Heart right ventricle (tissue), 16 donors: ENCODE data around the gene RBM38. TPM values are rescaled to one million over a fixed set of nuclear protein-coding genes. Genes with fewer than 3 reads are reported as not detected.
A peak's percentile ranks its signal among the peaks of the same experiment; 100 is the strongest.

Source experiments
- ATAC-seq, 8 donors: fragments of 200-7000 bp; cut with Tn5 transposase; one replicate each; pipeline ENCODE4 v1.9.1; 2020; ENCODE audit warnings: mild to moderate bottlenecking in 8 of 8, moderate library complexity in 8 of 8, moderate number of reproducible peaks in 1 of 8
- DNase-seq, 2 donors: peaks; one replicate each; pipeline ENCODE4 v3.0.0-alpha.2; 2020
- H3K27ac ChIP-seq, 10 donors: fragments of 200-600 bp; sonication (generic) in 2 of 10; one replicate each; pipeline versions ENCODE4 v1.5.0 to v1.8.0; 2020 to 2022; ENCODE audit warnings: mild to moderate bottlenecking in 3 of 10
- H3K27me3 ChIP-seq, 7 donors: fragments of 200-600 bp; one replicate each; pipeline ENCODE4 v1.8.0; 2021 to 2022; ENCODE audit warnings: mild to moderate bottlenecking in 2 of 7
- H3K36me3 ChIP-seq, 9 donors: fragments of 200-600 bp; sonication (generic) in 1 of 9; one replicate each; pipeline versions ENCODE4 v1.5.0 to v1.8.0; 2020 to 2022; ENCODE audit warnings: mild to moderate bottlenecking in 2 of 9
- H3K4me1 ChIP-seq, 9 donors: fragments of 200-600 bp; sonication (generic) in 1 of 9; one replicate each; pipeline versions ENCODE4 v1.5.0 to v1.8.0; 2020 to 2022; ENCODE audit warnings: mild to moderate bottlenecking in 4 of 9
- H3K4me3 ChIP-seq, 10 donors: fragments of 200-600 bp; sonication (generic) in 2 of 10; one replicate each; pipeline versions ENCODE4 v1.5.0 to v1.8.0; 2020 to 2022; ENCODE audit warnings: mild to moderate bottlenecking in 7 of 10, moderate library complexity in 2 of 10
- H3K9me3 ChIP-seq, 11 donors: fragments of 200-600 bp in 10 of 11; sonication (generic) in 2 of 11; one replicate each; pipeline versions ENCODE4 v1.5.0 to v1.8.0; 2013 to 2022; ENCODE audit warnings: mild to moderate bottlenecking in 2 of 11, control low read depth in 1 of 11, moderate library complexity in 1 of 11
- CTCF ChIP-seq, 9 donors: fragments of 200-600 bp; sonication (generic) in 2 of 9; IDR thresholded peaks; one replicate each; pipeline versions ENCODE4 v1.5.0 to v1.8.0; 2021 to 2022; ENCODE audit warnings: antibody characterized with exemption in 9 of 9, mild to moderate bottlenecking in 5 of 9, moderate library complexity in 1 of 9
- WGBS, 2 donors: extraction: QIAGEN DNeasy Blood & Tissue Kit; methylation state at CpG; one replicate each; pipeline ENCODE4 v1.1.7; 2013; ENCODE audit warnings: inconsistent platforms in 1 of 2; 5-methylcytosine and 5-hydroxymethylcytosine counted together
- intact Hi-C, 10 donors: fragments of 100-400 bp; cut with DNase I; formaldehyde crosslinking; loops; one replicate each; pipeline versions ENCODE4 v1.11.1 to v1.14.2; 2022
- polyA plus RNA-seq, 2 donors: library from polyadenylated mRNA; stranded (reverse); fragments of 200-250 nt; gene quantifications; one replicate each; pipeline ENCODE4 v1.2.3, GENCODE V29; 2013
- total RNA-seq, 10 donors: library from RNA; stranded (reverse); fragmentation: NEBNext Ultra II Directional in 3 of 10; extraction: Animal tissue kit (Norgen Biotek cat#: 25700) in 3 of 10; gene quantifications; one replicate each; pipeline versions ENCODE4 v1.2.1 to v1.2.4, GENCODE V29; 2021 to 2023
- donor health status: Arrhythmogenic right ventricular cardiomyopathy.
- donor health status: ischemic (EF 13 %, LVEDD 7.1; RV severe dilation, severe dysfunction).
- donor health status: healthy with polysubstance abuse.
- donor health status: DM: no; HTN: yes; CAD: no.
- donor health status: DM: no; HTN: no; CAD: no.
- donor health status: ischemic (EF 25% LVEDD 6.9; RV normal size, moderate dysfunction).
- donor health status: ischemic (EF 25% LVEDD 5.7; RV mildly dilated, moderate dysfunction).
- donor health status: healthy.
- donor health status: DM: yes; HTN: yes; CAD: no.
- donor health status: Ischemic cardiomyopathy.
- donor health status: ischemic (EF 35%, LVEDD 5.7; RV mildly dilated, moderate dysfunction).
- donor health status: nonischemic (EF 11% LVEDD 7.7; RV severe dilation, severe dysfunction).
- donor health status: DM: yes; HTN: yes; CAD: no.
- donor health status: PGD.
- donor health status: ischemic (EF 29% LVEDD 5.4; RV normal size, mild dysfunction).
- donor health status: nonischemic (EF 23%, LVEDD 6.1; RV moderate dilation, normal function).

Gene RBM38
- total and polyA plus RNA-seq, 12 donors: 35.5 to 119 (median 50.2) TPM

GRCh38 chr20:57442158-57442887, 51.1 kb downstream of the RBM38 start:
- TF ChIP-seq CTCF (IDR thresholded peaks at IDR 0.05): no peak
- Histone ChIP-seq H3K9me3 (peaks cover 0 to 18% (median 5%) of the 10 kb centered on the region in 11 donors), H3K27me3 (no peaks in the 10 kb centered on the region), H3K27ac (peak overlapping the region in 9 of 10 donors; percentile 73 to 98 (median 87)), H3K4me3 (no peak overlapping the region), H3K4me1 (peaks cover 9 to 73% (median 24%) of the 10 kb centered on the region in 9 donors), H3K36me3 (no peaks in the 10 kb centered on the region)
- 73 to 74% methylated on average over 17 of the region's 17 CpGs for WGBS, 2 donors
- intact Hi-C loops: loop anchor here in 1 of 10 donors (5.0 kb wide), 1 partner anchor 50 kb away; the partner anchor contains the start of gene RBM38
- ATAC-seq (no peak), DNase-seq (no peak)

DNA sequence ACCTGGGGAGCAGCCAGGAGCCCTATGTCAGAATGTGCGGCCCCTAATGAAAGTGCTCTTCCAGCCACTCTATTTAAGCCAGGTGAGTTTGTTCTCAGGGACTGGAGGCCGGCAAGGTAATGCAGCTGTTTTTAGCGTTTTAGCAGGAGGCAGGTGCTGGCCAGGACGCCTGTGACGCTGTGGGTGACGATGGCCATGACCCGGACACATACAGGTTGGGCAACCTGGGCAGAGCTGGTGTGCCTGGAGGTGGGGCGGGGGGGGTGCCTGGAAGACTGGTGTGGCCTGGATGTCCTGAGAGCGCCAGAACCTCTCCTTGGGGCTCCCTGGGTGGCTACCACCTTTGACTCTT, 51.7 kb downstream of the RBM38 start:
- Histone ChIP-seq H3K4me1 (peaks cover 9 to 70% (median 24%) of the 10 kb centered on the region in 9 donors), H3K27ac (peak overlapping the region in 2 of 10 donors; percentile 87 to 98)
- intact Hi-C loops: loop anchor here in 1 of 10 donors (5.0 kb wide), 1 partner anchor 51 kb away; the partner anchor contains the start of gene RBM38

GRCh38 chr20:57443349-57444265, 52.4 kb downstream of the RBM38 start:
- no peak for TF ChIP-seq CTCF (IDR thresholded peaks at IDR 0.05)
- peak overlapping the region in 1 of 10 donors; percentile 98 for H3K27ac ChIP-seq
- H3K27me3 ChIP-seq: no peaks in the 10 kb centered on the region
- intact Hi-C loops: loop anchor here in 1 of 10 donors (5.0 kb wide), 1 partner anchor 51 kb away; the partner anchor contains the start of gene RBM38
- ATAC-seq: no peak
- H3K4me1 ChIP-seq: peaks cover 6 to 62% (median 22%) of the 10 kb centered on the region in 9 donors
- H3K4me3 ChIP-seq: no peak overlapping the region
- no peak for DNase-seq
- H3K9me3 ChIP-seq: peaks cover 0 to 15% (median 5%) of the 10 kb centered on the region in 11 donors
- 77 to 81% methylated on average over 18 of the region's 18 CpGs for WGBS, 2 donors
- H3K36me3 ChIP-seq: no peaks in the 10 kb centered on the region

More for the DNA sequence above, 51.7 kb downstream of the RBM38 start:
- Histone ChIP-seq H3K36me3 (no peaks in the 10 kb centered on the region), H3K9me3 (peaks cover 0 to 15% (median 5%) of the 10 kb centered on the region in 11 donors), H3K27me3 (no peaks in the 10 kb centered on the region), H3K4me3 (no peak overlapping the region)
- no peak for DNase-seq
- no peak for TF ChIP-seq CTCF (IDR thresholded peaks at IDR 0.05)
- WGBS, 2 donors: 84 to 86% methylated on average over 9 of the region's 9 CpGs
- no peak for ATAC-seq
